SU-DHL-6 (cell line): ENCODE measurements around the gene ETV1.

Experiments used
- H2AFZ ChIP-seq: fragments of 200-600 bp; sonication (generic); 2 replicates; pipeline ENCODE4 v1.6.1; 2014; ENCODE audit warnings: low read depth, mild to moderate bottlenecking, moderate library complexity, mixed read lengths, antibody characterized with exemption, low read length; ENCODE audit not compliant: severe bottlenecking
- H3F3A ChIP-seq: fragments of 200-600 bp; shearing (Covaris generic); 2 replicates; pipeline ENCODE4 v1.6.0; 2016; ENCODE audit warnings: antibody characterized with exemption, mild to moderate bottlenecking; ENCODE audit not compliant: insufficient read depth
- H3K27ac ChIP-seq: fragments of 200-600 bp; sonication (generic); 2 replicates; pipeline ENCODE4 v1.5.1; 2016; ENCODE audit warnings: low read depth, mild to moderate bottlenecking, low read length, moderate library complexity, mixed read lengths
- H3K27me3 ChIP-seq: fragments of 200-600 bp; sonication (generic), shearing (Covaris generic); 2 replicates; pipeline ENCODE4 v1.6.0; 2014; ENCODE audit warnings: mild to moderate bottlenecking, low read length
- H3K36me3 ChIP-seq: fragments of 200-600 bp; sonication (generic); 2 replicates; pipeline ENCODE4 v1.6.1; 2014; ENCODE audit warnings: mild to moderate bottlenecking, low read length, mixed read lengths
- H3K4me2 ChIP-seq: fragments of 300-600, 200-600 bp; shearing (Covaris generic), sonication (generic); 2 replicates; pipeline ENCODE4 v1.6.0; 2014; ENCODE audit warnings: low read length, low read depth, mild to moderate bottlenecking; ENCODE audit not compliant: poor library complexity, severe bottlenecking
- H3K4me3 ChIP-seq: fragments of 200-600 bp; sonication (generic); 2 replicates; pipeline ENCODE4 v1.5.1; 2014; ENCODE audit warnings: antibody characterized with exemption, low read length, mild to moderate bottlenecking, mixed read lengths; ENCODE audit not compliant: insufficient read depth, poor library complexity, severe bottlenecking
- H3K79me2 ChIP-seq: fragments of 200-600 bp; sonication (generic); 2 replicates; pipeline ENCODE4 v1.6.1; 2014; ENCODE audit warnings: mild to moderate bottlenecking, low read length, moderate library complexity; ENCODE audit not compliant: insufficient read depth
- H3K9ac ChIP-seq: fragments of 200-600 bp; sonication (generic); 2 replicates; pipeline ENCODE4 v1.7.0; 2014; ENCODE audit warnings: mild to moderate bottlenecking, low read length
- H3K9me2 ChIP-seq: fragments of 200-600 bp; sonication (generic); replicated peaks from 2 replicates; pipeline ENCODE4 v1.6.1; 2014; ENCODE audit warnings: low read length; ENCODE audit not compliant: insufficient read depth
- H3K9me3 ChIP-seq: fragments of 200-600 bp; sonication (generic); 2 replicates; pipeline ENCODE4 v1.6.1; 2014; ENCODE audit warnings: low read length, mixed read lengths; ENCODE audit not compliant: insufficient read depth
- H4K20me1 ChIP-seq: fragments of 200-600 bp; sonication (generic); 2 replicates; pipeline ENCODE4 v1.6.1; 2014; ENCODE audit warnings: low read depth, mild to moderate bottlenecking, antibody characterized with exemption, low read length, moderate library complexity, mixed read lengths
- EZH2phosphoT487 ChIP-seq: fragments of 200-600 bp; sonication (generic), shearing (Covaris generic); conservative IDR thresholded peaks from 2 replicates; pipeline ENCODE4 v1.6.1; 2018; ENCODE audit warnings: mild to moderate bottlenecking, antibody characterized with exemption, low read length, moderate library complexity, mixed read lengths
- TF ChIP-seq, protein P1 (sequence below): fragments of 200-600 bp; sonication (generic); IDR thresholded peaks from one replicate; pipeline ENCODE4 v1.5.1; 2017; ENCODE audit warnings: antibody characterized with exemption, mild to moderate bottlenecking, low read length, moderate library complexity; ENCODE audit not compliant: insufficient read depth, poor library complexity, severe bottlenecking

The ETV1 gene

DNA sequence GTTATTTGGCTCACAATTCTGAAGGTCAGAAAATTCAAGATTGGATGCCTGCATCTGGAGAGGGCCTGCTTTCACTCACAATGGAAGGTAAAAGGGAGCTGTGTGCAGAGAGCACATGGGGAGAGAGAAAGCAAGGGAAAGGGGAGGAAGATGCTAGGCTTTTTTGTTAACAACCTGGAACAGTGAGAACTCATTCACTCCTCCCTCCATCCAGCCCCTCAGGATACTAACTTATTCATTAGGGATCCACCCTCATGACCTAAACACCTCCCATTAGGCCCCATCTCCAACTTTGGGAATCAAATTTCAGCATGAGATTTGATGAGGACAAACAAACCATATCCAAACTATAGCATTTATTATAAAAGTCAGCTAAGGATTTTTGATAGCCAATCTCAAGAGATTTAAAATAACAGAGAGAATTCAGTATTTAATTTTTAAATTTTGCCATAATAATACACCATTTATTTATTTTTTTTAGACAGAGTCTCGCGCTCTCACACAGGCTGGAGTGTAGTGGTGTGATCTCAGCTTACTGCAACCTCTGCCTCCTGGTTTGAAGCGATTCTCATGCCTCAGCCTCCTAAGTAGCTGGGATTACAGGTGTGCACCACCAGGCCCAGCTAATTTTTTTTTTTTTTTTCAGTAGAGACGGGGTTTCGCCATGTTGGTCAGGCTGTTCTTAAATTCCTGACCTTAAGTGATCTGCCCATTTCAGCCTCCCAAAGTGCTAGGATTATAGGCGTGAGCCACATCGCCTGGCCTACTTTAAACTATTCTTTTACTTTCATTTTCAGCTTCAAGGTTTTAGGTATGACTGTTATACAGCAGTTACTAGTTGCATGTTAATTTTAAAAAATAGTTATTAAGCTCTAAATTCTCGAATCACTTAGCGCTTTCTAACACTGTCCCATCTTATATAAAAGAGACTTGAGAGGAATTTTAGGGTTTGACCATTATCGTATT, 20.3 kb upstream of the ETV1 start:
- H2AFZ ChIP-seq, result no peak overlapping the region
- no peaks in the 10 kb centered on the region for H3K79me2 ChIP-seq
- no peaks in the 10 kb centered on the region for H3K9me3 ChIP-seq
- H3K9me2 ChIP-seq, result no peaks in the 10 kb centered on the region
- H3K27me3 ChIP-seq, result no peaks in the 10 kb centered on the region
- no peak overlapping the region for H3K9ac ChIP-seq
- H3F3A ChIP-seq, result no peaks in the 10 kb centered on the region
- no peaks in the 10 kb centered on the region for H3K36me3 ChIP-seq
- no peak overlapping the region for H3K4me3 ChIP-seq
- no peak overlapping the region for H3K27ac ChIP-seq
- H4K20me1 ChIP-seq, result no peaks in the 10 kb centered on the region
- peak overlapping the region; percentile 0 for H3K4me2 ChIP-seq
- no peak for TF ChIP-seq EZH2phosphoT487
- TF ChIP-seq, protein P1, sequence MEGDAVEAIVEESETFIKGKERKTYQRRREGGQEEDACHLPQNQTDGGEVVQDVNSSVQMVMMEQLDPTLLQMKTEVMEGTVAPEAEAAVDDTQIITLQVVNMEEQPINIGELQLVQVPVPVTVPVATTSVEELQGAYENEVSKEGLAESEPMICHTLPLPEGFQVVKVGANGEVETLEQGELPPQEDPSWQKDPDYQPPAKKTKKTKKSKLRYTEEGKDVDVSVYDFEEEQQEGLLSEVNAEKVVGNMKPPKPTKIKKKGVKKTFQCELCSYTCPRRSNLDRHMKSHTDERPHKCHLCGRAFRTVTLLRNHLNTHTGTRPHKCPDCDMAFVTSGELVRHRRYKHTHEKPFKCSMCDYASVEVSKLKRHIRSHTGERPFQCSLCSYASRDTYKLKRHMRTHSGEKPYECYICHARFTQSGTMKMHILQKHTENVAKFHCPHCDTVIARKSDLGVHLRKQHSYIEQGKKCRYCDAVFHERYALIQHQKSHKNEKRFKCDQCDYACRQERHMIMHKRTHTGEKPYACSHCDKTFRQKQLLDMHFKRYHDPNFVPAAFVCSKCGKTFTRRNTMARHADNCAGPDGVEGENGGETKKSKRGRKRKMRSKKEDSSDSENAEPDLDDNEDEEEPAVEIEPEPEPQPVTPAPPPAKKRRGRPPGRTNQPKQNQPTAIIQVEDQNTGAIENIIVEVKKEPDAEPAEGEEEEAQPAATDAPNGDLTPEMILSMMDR, result no peak

DNA sequence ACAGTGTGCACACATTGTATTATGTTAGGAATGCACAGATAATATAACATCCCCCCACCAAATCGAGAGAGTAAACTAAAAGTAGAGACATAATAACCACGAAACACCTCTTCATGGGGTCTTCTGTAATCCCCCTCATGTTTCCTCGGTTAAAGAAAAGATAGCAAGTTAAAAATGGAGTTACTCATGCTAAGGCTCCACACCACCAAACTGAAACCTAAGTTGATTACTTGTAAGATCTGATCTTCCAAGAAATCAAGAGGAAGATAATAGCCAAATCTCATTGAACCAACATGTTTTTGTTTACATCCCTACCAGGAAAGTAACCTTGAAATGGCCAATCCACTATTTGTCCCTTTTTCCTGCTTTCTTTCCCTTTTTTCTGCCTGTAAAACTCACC, 11.7 kb upstream of the ETV1 start:
- TF ChIP-seq, protein P1, result no peak
- no peak for TF ChIP-seq EZH2phosphoT487
- no peaks in the 10 kb centered on the region for H3K79me2 ChIP-seq
- H2AFZ ChIP-seq, result no peak overlapping the region
- no peak overlapping the region for H3K9ac ChIP-seq
- H3K27me3 ChIP-seq, result no peaks in the 10 kb centered on the region
- H3K4me3 ChIP-seq, result no peak overlapping the region
- no peaks in the 10 kb centered on the region for H3K36me3 ChIP-seq
- H3K9me3 ChIP-seq, result no peaks in the 10 kb centered on the region
- H3K27ac ChIP-seq, result no peak overlapping the region
- no peak overlapping the region for H3K4me2 ChIP-seq
- H4K20me1 ChIP-seq, result no peaks in the 10 kb centered on the region
- no peaks in the 10 kb centered on the region for H3F3A ChIP-seq
- no peaks in the 10 kb centered on the region for H3K9me2 ChIP-seq

DNA sequence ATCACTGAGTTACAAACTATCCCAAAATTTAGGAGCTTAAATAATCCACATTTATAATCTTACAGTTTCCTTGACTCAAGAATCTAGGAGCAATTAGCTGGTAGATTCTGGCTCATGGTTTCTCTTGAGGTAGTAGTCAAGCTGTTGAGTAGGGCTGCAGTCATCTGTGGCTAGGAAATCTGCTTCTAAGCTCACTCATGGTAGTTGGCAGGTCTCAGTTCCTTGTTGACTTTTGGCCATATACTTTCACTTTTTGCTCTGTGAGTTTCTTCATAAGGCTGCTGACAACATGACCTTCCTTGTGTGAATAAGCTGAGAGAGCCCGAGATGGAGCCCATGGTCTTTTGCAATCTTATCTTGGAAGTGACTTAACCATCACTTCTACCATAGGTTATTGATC, 10.8 kb upstream of the ETV1 start:
- no peaks in the 10 kb centered on the region for H3F3A ChIP-seq
- no peaks in the 10 kb centered on the region for H3K27me3 ChIP-seq
- H3K36me3 ChIP-seq, result no peaks in the 10 kb centered on the region
- no peak overlapping the region for H3K27ac ChIP-seq
- no peak for TF ChIP-seq EZH2phosphoT487
- TF ChIP-seq, protein P1, result no peak
- H4K20me1 ChIP-seq, result no peaks in the 10 kb centered on the region
- no peaks in the 10 kb centered on the region for H3K9me3 ChIP-seq
- H3K4me2 ChIP-seq, result no peak overlapping the region
- H3K79me2 ChIP-seq, result no peaks in the 10 kb centered on the region
- H3K4me3 ChIP-seq, result no peak overlapping the region
- no peak overlapping the region for H3K9ac ChIP-seq
- H3K9me2 ChIP-seq, result no peaks in the 10 kb centered on the region
- no peak overlapping the region for H2AFZ ChIP-seq
